ENCODE measurements around the gene ANO7.
A peak's percentile ranks its signal among the peaks of the same experiment; 100 is the strongest.
"Not testable (repeated sequence)": the region's sequence is repeated elsewhere in the genome, so short reads cannot be mapped to it uniquely, and the experiment has no call there.

The ANO7 gene

DNA sequence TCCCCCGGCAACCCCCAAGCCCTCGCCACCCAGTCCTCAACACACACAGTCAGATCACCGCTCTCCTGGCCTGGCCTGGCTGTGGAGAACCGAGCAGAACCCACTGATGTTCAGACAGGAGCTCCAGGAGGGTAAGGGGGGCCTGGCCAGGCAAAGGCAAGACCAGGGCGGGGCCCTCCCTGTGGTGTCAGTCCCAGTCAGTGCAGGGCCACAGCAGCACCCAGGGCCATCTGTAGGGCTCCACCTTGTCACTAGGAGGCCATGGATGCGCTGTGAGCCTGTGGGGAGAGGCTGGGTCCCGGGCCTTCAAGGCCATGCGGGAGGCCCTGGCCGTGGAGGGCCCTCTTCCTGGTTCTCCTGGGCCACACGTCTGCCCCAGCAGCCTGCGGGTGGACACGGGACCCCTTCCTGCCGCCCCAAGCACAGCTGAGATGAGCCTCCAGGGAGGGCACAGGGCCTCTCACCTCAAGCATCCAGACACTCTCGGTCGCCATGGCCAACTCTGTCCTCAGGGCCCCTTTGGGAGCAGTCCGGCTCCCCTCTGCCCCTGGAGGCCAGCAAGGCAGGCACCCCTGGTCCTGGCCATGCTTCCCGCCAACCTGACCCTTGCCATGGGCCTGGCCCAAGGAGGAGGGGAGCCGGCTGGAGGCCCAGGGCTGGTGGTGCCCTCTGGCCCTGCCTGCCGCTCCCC lies 2.0 kb downstream of the ANO7 start:
- peak; percentile 52 for DNase-seq

DNA sequence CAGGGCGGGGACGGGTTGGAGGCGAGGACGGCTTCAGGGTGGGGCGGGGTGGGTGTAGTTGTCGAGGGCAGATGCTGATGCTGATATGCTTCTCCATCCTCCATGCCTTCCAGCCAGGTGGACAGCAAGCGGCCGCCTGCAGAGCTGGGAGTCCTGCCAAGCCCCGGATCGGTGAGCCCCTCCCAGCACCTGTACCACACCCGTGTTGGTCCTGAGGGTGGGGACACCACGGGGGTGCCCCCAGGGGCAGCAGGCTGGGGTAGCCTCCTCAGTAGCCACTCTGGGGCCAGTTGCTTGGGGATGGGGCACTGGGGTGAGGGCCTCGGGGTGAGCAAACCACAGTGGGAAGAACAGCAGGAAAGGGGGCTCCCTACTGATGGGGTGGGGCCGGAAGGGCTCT lies 2.6 kb downstream of the ANO7 start:
- peak; percentile 58 for DNase-seq

DNA sequence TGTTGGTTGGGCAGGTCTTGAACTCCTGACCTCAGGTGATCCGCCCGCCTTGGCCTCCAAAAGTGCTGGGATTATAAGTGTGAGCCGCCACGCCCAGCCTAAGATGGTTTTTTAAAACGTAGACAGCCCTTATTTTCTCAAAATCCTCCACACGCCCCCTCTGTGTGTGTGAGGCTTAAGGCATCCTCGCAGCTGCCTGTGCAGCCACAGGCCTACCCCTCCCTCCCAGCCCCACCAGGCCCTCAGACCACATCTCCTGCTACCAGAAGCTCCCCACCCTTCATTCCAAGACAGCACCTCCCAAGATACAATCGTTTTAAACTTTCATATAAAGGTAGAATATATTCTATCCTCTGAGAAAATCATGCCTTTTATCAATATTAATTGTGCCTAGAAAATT lies 4.8 kb downstream of the ANO7 start:
- peak; percentile 79 for DNase-seq

DNA sequence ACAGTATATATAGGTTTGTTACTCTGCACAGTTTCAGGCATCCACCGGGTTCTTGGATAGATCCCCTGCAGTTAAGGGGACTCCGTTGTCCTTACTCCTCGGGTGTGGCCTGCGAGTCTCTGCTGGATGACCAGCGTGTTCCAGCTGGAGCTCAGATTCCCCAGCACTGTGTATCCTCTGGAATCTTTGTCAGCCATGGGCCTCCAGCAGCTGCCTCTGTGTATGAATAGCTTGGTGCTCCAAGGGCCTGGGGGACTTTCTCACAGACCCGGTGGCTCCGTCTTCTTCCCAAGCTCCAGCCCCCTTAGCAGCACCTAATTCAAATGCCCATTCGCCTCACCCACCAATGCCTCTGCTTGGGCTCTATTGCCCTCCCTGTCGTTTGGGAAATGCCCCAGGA lies 6.3 kb downstream of the ANO7 start:
- DNase-seq: no peak

DNA sequence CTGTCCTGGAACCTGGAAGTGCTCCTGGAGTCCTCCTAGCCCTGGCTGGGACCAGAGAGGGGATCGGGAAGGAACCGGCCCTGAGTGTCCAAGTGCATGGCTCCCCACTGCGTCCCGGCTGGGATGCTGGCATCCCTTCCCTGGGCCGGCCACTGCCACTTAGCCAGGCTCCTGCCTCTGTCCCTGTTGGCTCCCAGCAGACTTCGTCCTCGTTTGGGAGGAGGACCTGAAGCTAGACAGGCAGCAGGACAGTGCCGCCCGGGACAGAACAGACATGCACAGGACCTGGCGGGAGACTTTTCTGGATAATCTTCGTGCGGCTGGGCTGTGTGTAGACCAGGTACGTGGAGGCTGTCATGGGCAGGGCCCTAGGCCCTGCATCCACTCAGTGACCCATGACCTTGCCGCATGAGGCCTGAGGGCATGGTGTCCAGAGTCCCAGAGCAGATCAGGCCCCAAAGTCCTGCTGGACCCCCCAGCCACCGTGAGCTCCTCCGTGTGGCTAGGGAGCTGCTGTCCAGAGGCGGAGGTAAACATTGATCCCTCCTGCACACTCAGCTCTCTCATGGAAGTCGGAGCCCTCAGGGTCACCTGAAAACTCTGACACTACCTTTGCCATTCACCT lies 7.1 kb downstream of the ANO7 start:
- no peak for DNase-seq

DNA sequence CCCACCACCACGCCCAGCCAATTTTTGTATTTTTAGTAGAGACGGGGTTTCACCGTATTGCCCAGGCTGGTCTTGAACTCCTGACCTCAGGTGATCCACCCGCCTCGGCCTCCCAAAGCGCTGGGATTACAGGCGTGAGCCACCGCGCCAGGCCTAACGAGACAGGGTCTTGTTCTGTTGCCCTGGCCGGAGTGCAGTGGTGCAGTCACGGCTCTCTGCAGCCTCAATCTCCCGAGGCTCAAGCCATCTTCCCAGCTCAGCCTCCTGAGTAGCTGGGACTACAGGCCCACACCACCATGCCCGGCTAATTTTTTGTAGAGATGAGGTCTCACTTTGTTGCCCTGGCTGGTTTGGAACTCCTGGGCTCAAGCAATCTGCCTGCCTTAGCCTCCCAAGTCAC lies 8.8 kb downstream of the ANO7 start:
- DNase-seq: not testable (repeated sequence)

DNA sequence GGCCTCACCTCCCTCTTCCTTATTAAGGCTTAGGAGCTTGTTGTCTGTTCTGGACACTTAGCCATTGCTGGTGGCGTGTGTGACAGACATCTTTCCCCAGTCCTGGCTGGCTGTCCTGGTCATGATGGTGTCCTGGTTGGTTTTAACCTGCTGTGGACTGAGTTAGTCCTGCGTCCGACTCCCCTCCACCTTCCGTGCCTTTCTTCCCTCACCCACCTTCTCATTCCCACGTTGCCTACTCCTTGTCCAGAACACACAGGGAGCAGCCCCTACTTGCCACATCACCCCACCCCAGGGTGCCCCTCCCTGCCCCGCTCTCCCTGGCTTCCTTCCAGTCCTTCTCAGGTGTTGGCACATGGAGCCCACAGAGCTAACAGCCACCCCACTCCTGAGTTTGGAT lies 9.5 kb downstream of the ANO7 start:
- no peak for DNase-seq

DNA sequence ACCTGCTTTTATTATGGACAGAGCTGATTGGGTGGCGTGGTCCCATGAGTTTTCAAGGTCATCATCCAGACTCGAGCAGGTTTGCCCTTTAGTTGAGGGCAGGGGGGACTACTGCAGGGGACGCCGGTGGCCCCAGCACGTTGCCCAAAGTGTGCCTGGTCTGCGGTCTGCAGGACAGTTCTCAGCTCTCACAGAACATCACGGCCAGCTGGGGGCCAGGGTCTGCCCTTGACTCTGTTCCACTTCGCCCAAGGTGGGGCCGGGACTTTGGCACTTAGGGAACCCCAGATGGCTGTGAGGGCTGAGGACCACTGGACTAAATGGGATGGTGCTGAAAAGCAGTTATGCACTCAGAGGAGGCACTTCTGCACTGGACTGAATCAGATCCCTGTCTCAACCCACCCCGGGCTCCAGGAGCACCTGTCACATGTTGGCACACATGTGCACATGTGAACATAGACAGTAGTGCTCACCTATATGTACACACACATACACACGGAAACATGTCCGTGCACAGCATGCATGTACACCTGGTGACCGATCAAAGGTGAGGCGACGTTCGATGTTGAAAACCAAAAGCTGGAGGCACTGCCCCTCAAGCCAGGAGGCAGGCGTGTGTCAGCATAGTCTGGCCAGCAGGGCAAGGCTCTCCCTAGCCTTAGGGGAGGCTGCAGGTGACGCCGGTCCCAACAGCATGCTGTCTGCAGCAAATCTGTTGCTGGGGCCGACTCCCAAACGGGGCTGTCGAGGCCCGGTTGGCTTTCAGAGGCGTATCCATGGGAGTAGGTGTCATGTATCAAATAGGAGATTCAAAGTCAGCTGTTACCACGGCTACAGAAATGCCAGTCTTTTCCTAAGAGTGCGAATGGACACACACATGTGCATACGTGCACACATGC lies 10.2 kb downstream of the ANO7 start:
- no peak for DNase-seq

DNA sequence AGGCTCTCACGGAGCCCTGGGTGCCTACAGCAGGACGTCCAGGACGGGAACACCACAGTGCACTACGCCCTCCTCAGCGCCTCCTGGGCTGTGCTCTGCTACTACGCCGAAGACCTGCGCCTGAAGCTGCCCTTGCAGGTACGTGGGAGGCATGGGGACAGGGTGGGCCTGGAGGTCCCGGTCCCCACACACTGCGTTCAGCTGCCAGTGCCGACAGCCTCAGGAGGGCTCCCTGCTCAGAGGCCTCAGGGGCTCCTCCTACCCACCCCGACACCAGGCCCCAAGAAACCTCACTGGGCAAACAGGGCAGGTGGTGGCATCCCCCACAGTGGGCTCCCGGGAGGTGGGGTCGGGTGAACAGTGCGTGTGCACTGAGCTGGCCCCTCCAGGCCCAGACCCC lies 10.8 kb downstream of the ANO7 start:
- no peak for DNase-seq

DNA sequence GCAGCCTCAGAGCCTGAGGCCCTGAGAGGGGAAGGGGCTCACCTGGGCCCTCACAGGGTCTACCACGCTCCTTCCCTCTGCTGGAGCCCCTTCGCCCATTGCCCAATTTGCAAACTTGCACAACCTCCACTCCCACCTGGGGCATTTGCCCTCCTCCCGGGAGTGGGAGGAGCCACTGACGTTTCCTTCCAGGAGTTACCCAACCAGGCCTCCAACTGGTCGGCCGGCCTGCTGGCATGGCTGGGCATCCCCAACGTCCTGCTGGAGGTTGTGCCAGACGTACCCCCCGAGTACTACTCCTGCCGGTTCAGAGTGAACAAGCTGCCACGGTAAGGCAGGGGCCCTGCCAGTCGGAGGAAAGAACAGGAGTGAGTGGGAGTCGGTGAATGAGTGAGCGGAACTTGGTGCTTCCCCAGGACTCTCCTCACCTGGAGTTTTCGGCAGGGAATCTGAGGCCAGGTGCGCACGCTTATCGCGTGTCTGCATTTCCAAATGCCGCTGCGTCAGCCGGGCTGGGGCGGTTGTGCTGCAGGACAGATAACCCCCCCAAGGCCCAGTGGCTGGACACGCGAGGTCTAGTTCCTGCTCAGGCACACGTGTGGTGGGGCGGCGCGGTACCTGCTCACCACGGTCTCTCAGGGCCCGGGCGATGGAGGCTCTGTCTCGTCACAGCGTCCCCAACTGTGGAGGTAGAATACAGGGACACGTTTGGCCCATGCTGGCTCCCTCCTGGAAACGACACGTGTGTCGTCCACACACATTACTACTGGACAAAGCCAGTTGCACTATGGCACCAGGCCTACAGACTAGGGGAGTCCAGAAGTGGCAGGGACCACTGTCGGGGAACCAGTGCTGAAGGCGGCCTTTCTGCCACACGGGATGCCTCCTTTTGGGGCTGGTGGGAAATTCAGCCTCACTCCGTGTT lies 11.7 kb downstream of the ANO7 start:
- no peak for DNase-seq

DNA sequence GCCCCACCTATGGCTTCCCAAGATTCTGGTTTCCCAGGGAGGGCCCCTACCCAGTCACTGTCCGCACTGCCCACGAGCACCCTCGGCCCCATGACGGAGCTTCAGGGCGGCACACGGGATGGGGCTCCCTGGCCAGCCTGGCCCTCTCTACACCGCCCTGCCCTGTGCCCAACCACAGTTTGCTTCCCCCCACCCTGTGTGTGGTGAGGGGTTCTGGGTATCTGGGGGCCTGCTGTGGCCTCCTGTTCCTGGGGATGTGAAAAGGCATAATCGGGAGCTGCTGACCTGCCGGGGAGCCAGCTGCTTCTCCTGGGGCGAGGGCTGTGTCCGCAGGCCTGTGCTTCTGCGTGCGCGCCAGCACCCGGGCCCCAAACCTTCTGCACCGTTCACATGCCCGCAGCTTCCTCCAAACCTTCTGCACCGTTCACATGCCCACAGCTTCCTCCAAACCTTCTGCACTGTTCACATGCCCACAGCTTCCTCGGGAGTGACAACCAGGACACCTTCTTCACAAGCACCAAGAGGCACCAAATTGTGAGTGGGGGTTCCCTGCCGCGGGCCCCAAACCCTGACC lies 12.4 kb downstream of the ANO7 start:
- peak; percentile 53 for DNase-seq

DNA sequence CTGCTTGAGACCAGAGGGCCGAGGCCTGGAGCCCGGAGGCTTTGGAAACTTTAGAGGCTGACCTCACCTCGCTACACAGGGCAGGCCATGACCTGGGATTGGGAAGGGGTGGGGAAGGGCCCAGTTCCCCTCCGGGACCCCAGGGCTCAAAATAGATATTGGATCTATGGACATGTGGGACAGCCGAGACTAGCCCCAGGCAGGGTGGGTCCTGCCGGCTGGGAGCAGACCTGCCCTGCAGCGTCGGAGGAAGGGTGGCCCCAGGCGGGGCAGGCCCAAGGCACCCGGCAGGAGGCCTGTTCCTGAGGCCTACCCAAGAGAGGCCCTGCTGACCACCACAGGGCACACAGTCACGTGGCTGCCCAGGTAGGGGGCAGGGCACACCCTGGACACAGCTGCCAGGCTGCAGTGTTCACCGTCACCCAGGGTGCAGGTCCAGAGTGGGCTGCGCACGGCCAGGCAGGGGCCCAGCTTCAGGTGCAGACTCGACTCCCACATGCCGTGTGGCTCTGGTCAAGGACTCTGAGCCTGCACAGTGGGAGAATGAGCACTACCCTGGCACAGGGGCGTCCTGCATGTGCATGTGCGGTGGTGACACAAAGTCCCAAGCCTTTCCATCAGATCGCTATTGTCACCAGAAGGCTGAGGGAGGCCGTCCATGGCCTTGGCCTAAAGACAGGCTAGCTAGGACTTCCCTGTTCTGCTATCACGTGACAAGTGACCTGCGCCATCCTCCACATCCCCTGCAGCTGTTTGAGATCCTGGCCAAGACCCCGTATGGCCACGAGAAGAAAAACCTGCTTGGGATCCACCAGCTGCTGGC lies 13.2 kb downstream of the ANO7 start:
- no peak for DNase-seq

DNA sequence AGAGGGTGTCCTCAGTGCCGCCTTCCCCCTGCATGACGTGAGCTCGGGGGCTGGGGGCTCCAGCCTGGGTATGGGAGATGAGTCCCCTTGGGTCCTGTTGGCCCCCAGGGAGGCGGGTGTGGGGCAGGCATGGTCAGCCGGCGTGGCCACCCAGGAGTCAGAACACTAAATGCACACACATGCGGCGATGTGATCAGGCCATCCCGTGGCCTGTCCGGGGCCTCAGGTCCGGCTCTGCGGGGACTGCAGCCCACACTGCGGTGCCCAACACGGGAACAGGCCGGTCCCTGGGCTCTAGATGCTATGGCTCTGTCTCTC lies 13.8 kb downstream of the ANO7 start:
- no peak for DNase-seq

DNA sequence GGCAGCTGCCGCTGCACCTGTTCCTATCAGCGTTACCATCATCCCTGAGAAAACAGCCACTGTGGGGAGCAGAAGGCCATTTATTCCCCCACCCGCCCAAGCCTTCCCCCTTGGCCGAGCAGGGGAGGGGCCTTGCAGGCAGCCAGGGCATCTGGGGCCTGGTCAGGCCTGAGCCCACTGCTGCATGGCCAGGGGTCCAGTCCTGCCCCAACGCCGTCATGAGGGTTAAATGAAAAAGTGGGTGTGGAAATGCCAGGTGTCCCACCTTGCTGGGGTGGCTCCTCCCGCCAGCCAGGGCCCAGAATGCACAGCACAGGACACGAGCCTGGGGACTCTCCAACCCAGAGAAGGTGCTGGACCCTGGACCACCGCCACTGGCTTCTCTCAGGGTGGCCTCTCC lies 14.2 kb downstream of the ANO7 start:
- no peak for DNase-seq

DNA sequence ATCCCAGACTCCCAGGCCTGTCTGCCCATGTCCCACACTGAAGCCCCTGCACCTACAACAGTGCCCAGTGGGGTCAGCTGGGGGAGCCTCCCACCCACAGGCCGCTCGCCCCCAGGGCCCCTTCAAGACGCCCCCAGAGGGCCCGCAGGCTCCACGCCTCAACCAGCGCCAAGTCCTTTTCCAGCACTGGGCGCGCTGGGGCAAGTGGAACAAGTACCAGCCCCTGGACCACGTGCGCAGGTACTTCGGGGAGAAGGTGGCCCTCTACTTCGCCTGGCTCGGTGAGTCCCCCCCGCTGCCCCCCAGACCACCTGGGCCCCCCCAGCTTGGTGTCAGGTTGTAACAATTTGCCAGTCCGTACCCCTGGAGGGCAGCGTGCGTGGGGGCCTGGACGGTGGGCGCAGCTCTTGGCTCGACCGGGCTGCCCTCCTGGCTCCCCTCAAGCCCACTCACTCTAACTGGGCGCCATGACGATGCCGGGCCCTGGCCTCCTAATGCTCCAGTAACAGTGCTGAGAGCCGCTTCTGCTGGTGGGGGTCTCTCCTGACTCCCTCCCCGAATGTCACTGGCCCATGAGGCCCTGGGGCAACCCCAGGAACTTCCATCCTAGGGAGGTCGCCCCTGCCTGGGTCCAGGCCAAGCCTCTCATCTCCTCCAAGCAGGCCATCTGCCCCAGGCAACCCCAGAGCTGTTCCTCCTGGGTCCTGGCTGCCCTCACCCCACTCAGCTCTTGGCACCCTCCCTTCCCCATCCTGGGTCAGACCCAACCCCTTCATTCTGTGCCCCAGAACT lies 14.9 kb downstream of the ANO7 start:
- no peak for DNase-seq

DNA sequence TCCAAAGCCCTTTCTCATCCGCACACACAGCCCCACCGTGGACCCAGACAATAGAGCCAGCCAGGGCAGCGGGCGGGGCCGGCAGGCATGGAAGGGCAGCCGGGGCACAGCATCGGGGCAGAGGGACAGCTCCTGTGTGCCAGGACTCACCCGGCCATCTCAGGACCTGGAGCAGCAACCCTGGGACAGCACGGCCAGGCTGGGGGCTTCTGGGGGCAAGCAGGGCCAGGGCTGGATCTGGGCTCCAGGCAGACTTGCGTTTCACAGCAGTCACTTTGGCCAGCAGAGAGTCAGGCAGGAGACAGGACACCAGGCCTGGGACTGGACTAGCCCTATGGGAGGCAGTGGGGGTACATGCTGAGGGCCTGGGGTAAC lies 15.5 kb downstream of the ANO7 start:
- no peak for DNase-seq

DNA sequence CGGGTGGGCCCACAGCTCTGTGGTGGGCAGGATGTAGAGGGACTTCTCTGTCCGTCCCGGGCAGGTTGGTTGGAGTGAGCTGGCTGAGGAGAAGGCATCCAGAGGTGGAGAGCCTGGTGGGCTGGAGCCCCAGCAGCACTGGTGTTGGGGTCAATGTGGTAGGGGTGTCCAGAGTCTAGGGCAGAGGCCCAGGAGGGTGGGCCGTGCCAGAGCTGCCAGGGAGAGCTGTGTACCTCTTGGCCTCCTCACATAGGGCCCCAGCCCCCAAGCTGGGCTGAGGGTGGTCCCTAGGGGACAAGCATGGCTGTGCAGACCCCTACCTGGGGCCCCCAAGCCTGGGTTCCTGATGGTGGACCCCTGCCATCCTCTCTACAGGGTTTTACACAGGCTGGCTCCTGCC lies 16.0 kb downstream of the ANO7 start:
- DNase-seq: no peak

DNA sequence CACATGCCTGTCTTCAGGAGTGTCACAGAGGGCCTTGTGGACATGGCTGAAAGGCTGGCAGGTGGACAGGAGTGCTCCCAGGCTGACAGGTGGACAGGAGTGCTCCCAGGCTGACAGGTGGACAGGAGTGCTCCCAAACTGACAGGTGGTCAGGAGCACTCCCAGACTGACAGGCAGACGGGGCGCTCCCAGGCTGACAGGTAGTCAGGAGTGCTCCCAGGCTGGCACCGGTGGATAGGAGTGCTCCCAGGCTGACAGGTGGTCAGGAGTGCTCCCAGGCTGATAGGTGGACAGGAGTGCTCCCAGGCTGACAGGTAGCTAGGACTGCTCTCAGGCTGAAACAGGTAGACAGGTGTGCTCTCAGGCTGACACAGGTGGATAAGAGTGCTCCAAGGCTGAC lies 16.6 kb downstream of the ANO7 start:
- no peak for DNase-seq

DNA sequence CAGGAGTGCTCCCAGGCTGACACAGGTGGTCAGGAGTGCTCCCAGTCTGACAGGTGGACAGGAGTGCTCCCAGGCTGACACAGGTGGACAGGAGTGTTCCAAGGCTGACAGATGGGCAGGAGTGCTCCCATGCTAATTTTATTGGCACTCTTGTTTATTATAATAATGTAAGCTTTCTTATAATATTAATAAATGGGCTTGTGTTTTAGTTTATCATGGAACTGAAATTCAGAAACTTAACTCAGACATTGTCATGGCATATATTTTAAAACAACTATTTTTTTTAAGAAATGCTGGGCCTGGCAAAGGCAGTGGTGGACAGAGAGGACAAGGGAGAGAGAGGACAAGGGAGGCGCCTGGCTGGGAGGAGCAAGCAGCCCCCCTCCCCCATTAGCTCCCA lies 18.7 kb downstream of the ANO7 start:
- no peak for DNase-seq

DNA sequence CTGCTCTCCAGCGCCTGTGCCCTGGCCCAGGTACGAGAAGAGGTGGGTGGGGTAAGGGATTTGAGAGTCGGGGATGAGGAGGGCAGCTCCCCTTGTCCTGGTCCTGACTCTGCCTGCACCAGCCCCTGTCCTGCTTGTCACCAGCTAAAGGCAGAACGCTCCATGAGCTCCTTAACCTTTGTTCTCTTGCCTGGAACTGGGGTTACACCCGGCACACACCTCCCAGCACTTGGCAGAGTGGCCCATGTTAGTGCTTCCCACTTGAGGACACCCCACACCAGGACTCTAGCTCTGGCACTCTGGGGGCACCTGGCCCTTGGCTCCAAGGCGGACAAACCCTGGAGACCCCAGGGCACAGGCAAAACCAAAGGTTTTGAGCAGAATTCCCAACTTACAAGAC lies 19.2 kb downstream of the ANO7 start:
- DNase-seq: no peak

DNA sequence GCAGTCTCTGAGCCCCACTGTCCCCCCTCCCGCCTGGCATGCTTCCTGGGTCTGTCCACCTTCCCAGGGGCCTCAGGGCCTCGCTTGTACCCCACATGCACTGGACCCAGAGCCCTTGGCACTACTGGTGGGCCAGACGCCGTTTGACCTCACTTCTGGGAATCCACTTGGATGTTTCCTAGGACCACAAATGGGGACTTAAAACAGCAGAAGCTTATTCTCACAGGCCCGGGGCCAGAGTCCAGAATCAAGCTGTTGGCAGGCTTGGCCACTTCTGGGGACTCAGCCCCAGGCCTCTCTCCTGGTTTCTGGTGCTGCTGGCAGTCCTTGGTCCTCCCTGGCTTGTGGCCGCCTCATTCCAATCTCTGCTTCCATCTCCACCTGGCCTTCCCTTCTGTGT lies 19.6 kb downstream of the ANO7 start:
- DNase-seq: no peak
